ENCODE results near the gene MAMSTR.

The MAMSTR gene

DNA sequence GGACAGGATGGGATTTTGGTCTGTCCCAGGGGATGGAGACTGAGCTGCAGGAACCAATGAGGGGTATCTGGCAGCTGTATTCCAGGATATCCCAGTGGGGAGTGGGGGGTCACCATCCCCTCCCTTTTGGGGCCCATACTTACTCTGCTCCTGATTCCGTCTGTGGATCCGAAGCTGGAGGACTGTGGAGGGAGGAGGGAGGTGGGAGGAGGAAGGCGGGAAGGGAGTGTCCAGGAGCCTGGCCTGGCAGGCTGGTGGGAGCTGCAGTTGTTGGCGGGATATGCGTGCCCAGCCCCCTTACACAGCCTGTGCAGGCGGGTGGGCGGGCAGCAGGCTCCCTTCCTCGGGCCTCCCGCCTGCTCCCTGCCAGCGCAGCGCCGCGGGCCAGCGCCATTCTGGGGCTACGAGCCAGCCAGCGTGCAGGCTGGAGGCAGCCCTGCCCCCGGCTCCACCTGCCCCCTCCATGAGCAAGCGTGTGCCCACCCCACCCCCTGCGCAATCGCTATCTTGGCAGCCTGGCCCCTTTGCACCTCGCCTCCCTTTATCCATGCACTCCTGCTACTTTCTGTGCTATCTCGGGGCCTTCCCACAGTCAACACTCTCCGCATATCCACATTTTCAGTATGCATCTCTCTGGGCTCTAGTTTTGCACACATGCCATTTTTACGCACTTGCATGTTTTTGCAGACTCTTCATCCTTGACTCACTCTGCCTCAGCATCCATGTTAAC lies 2.8 kb downstream of the MAMSTR start:
- Histone ChIP-seq H3K4me2 (ENCODE audit: low read depth, low read length) (no peak overlapping the region), H4K20me1 (ENCODE audit: insufficient read depth, low read length) (no peaks in the 10 kb centered on the region), H3K9me2 (replicated peaks; ENCODE audit: insufficient read depth, low read length) (no peaks in the 10 kb centered on the region), H3K79me2 (ENCODE audit: low read length) (no peaks in the 10 kb centered on the region), H3F3A (ENCODE audit: insufficient read depth, low read length) (no peaks in the 10 kb centered on the region), H3K36me3 (replicated peaks; ENCODE audit: insufficient read depth, low read length) (no peaks in the 10 kb centered on the region), H3K27ac (ENCODE audit: low read length) (no peak overlapping the region), H2AFZ (ENCODE audit: low read length) (no peak overlapping the region), H3K4me1 (ENCODE audit: low read length) (peaks cover 10% of the 10 kb centered on the region; the same call in 1 of the 2 replicates), H3K9ac (ENCODE audit: low read length) (no peak overlapping the region), H3K27me3 (replicated peaks; ENCODE audit: insufficient read depth, low read length) (peaks cover 53% of the 10 kb centered on the region), H3K4me3 (ENCODE audit: low read length) (no peak overlapping the region), H3K9me3 (replicated peaks; ENCODE audit: insufficient read depth, low read length) (no peaks in the 10 kb centered on the region)
- TF ChIP-seq, protein P1, sequence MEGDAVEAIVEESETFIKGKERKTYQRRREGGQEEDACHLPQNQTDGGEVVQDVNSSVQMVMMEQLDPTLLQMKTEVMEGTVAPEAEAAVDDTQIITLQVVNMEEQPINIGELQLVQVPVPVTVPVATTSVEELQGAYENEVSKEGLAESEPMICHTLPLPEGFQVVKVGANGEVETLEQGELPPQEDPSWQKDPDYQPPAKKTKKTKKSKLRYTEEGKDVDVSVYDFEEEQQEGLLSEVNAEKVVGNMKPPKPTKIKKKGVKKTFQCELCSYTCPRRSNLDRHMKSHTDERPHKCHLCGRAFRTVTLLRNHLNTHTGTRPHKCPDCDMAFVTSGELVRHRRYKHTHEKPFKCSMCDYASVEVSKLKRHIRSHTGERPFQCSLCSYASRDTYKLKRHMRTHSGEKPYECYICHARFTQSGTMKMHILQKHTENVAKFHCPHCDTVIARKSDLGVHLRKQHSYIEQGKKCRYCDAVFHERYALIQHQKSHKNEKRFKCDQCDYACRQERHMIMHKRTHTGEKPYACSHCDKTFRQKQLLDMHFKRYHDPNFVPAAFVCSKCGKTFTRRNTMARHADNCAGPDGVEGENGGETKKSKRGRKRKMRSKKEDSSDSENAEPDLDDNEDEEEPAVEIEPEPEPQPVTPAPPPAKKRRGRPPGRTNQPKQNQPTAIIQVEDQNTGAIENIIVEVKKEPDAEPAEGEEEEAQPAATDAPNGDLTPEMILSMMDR (IDR thresholded peaks at IDR 0.05; ENCODE audit: low read length) = no peak
- no peak for TF ChIP-seq EZH2 (optimal IDR thresholded peaks at IDR 0.05; ENCODE audit: low read depth, low read length)
- no peak for TF ChIP-seq EZH2phosphoT487 (IDR thresholded peaks at IDR 0.05; ENCODE audit: low read length)
- DNase-seq = no peak

DNA sequence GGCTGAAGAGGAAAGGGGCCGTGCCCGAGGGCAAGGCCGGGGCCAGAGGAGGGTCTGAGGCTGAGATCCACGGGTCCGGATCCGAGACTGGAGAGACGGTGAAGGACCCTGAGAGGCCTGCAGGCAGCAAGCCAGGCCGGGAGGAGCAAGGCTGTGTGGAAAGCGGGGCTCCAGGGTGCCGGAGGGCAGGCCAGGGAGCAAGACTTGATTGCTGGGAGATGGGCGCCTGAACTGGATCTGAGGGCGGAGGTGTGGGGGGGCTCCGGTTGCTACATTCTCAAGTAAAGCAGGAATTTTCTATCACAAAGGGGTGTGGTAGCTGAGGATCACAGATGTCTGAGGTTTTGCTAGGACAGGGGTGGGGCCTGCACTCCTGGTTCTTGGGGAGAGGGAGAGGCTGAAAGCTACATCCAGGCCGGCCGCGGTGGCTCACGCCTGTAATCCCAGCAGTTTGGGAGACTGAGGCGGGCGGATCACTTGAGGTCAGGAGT lies 3.8 kb downstream of the MAMSTR start:
- H3K27ac ChIP-seq (ENCODE audit: low read length) = no peak overlapping the region
- no peak overlapping the region for H3K4me3 ChIP-seq (ENCODE audit: low read length)
- TF ChIP-seq, protein P1 (IDR thresholded peaks at IDR 0.05; ENCODE audit: low read length) = no peak
- TF ChIP-seq EZH2 (optimal IDR thresholded peaks at IDR 0.05; ENCODE audit: low read depth, low read length) (no peak), EZH2phosphoT487 (IDR thresholded peaks at IDR 0.05; ENCODE audit: low read length) (no peak)
- no peak overlapping the region for H3K9ac ChIP-seq (ENCODE audit: low read length)
- no peaks in the 10 kb centered on the region for H3F3A ChIP-seq (ENCODE audit: insufficient read depth, low read length)
- H3K9me2 ChIP-seq (replicated peaks; ENCODE audit: insufficient read depth, low read length) = no peaks in the 10 kb centered on the region
- H3K9me3 ChIP-seq (replicated peaks; ENCODE audit: insufficient read depth, low read length) = no peaks in the 10 kb centered on the region
- peaks cover 8% of the 10 kb centered on the region; the same call in 1 of the 2 replicates for H3K4me1 ChIP-seq (ENCODE audit: low read length)
- H3K36me3 ChIP-seq (replicated peaks; ENCODE audit: insufficient read depth, low read length) = no peaks in the 10 kb centered on the region
- H4K20me1 ChIP-seq (ENCODE audit: insufficient read depth, low read length) = no peaks in the 10 kb centered on the region
- no peak overlapping the region for H3K4me2 ChIP-seq (ENCODE audit: low read depth, low read length)
- H3K79me2 ChIP-seq (ENCODE audit: low read length) = no peaks in the 10 kb centered on the region
- H3K27me3 ChIP-seq (replicated peaks; ENCODE audit: insufficient read depth, low read length) = peaks cover 61% of the 10 kb centered on the region
- no peak overlapping the region for H2AFZ ChIP-seq (ENCODE audit: low read length)
- no peak for DNase-seq

DNA sequence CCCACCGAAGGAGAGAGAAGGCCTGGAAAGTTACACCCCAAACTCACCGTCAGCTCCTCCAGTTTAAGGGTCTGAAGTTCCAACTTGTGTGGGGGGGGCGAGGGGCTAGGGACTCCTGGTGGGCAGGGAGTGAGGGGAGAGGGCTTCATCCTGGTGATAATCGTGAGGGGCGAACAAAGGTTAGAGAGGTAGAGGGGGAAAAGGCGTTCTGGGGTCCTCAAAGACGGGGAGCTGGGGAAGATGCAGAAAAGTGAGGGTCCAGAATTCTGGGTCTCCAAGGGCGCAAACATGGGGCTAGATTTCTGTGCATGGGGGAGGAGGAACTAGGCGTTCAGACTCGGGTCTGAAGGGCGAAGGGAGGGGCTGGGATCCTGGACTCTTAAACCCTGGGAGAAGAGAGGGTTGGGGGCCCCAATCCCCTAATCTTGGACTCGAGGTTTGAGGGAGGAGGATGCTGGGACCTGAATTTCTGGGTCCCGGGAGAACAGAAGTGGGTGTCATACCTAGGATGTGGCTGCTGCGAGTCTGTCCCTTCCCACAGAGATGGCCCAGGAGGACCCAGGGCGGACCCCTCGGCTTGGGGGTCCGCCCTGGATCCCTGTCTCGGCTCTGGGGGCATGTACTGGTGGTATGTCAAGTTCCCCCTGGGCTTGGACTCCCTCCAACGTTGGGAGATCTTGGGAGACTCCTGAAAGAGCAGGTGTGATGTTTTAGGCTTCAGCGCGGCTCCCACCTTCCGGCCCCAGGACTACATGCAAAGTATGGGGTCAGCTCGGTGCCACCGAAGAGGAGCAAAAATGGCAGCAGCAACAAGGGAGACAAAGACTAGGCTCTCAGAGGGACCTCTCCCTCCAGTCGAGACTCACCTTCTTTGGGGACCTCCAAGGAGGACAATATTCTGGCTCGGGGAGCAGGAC lies 4.5 kb downstream of the MAMSTR start:
- H3K27me3 ChIP-seq (replicated peaks; ENCODE audit: insufficient read depth, low read length) = peaks cover 61% of the 10 kb centered on the region
- no peaks in the 10 kb centered on the region for H3F3A ChIP-seq (ENCODE audit: insufficient read depth, low read length)
- peak overlapping the region; percentile 74 for H3K4me3 ChIP-seq (ENCODE audit: low read length)
- no peak overlapping the region for H3K27ac ChIP-seq (ENCODE audit: low read length)
- no peaks in the 10 kb centered on the region for H4K20me1 ChIP-seq (ENCODE audit: insufficient read depth, low read length)
- no peaks in the 10 kb centered on the region for H3K9me2 ChIP-seq (replicated peaks; ENCODE audit: insufficient read depth, low read length)
- DNase-seq = no peak
- H3K36me3 ChIP-seq (replicated peaks; ENCODE audit: insufficient read depth, low read length) = no peaks in the 10 kb centered on the region
- peak overlapping the region; percentile 65; the same call in 1 of the 2 replicates for H3K9ac ChIP-seq (ENCODE audit: low read length)
- 0 out of 2 replicates have a peak, but pooled peaks cover 4% of the 10 kb centered on the region for H3K4me1 ChIP-seq (ENCODE audit: low read length)
- peak overlapping the region; percentile 100 for H3K4me2 ChIP-seq (ENCODE audit: low read depth, low read length)
- TF ChIP-seq, protein P1 (IDR thresholded peaks at IDR 0.05; ENCODE audit: low read length) = no peak
- TF ChIP-seq EZH2phosphoT487 (IDR thresholded peaks at IDR 0.05; ENCODE audit: low read length) (no peak), EZH2 (optimal IDR thresholded peaks at IDR 0.05; ENCODE audit: low read depth, low read length) (no peak)
- peak overlapping the region; percentile 100 for H2AFZ ChIP-seq (ENCODE audit: low read length)
- H3K79me2 ChIP-seq (ENCODE audit: low read length) = no peaks in the 10 kb centered on the region
- H3K9me3 ChIP-seq (replicated peaks; ENCODE audit: insufficient read depth, low read length) = no peaks in the 10 kb centered on the region
